ENCODE measurements around the gene KLHL26.

KLHL26 gene

GRCh38 chr19:18699403-18700054 is 62.7 kb downstream of the KLHL26 start:
- Histone ChIP-seq H3K4me3 (peak overlapping the region in 1 of 7 experiments; percentile 31), H3K27ac (peak overlapping the region in 14 of 21 experiments; percentile 30 to 90 (median 68))

DNA sequence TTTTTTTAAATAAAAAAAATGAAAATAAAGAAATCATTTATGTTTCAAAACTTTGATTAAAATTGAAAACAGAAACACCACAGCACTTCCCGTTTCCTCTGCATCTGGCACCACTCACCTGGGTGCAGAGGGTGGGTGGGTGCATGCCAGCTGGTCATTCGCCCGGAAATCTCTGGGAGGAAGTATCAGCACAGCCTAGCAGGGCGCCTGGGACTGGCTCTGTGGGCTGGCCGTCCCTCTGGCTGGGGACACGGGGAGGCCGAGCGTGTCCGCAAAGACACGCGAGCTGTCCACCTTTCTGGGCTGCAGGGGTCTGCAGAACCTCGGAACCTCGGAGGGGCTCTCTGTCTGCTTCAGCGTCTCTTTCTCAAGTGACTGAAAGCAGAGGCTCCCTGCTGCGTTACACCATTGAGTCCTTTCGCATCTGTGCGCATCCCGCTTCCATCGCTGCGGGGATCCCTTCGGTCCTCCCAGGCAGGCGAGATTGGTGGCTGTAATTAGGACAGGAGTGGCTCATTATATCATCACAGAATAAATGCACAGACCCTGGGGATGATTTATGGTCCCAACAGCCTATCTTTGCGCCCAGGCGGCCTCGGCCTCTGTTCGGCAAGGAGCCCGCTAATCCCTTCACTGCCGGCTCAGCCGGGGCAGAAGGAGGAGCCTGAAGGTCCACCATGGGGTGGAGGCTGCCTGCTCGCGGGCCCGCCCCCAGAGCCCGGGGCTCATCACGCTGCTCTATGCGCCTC is 63.8 kb downstream of the KLHL26 start:
- peak overlapping the region; percentile 9 to 36 (median 29) for H3K4me3 ChIP-seq
- H3K27ac ChIP-seq, result peak overlapping the region in 18 of 21 experiments; percentile 3 to 90 (median 66)

DNA sequence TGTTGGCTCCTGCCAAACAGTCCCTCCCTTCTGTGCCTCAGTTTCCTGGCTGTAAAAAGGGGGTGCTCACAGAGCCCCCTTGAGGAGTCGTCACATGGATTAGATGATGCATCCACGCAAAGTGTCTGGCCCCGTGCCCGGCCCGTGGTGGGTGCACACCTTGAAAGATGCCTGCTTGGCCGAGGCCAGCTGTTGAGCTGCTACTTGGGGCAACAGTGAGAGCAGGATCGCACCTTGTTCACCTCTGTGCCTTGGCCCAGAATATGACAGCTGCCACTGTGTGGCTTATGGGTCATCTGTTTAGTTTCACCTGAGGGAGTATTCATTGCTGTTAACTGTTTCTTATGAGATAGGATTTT is 64.4 kb downstream of the KLHL26 start:
- H3K4me3 ChIP-seq, result peak overlapping the region; percentile 9 to 36 (median 29)
- peak overlapping the region in 11 of 21 experiments; percentile 27 to 90 (median 70) for H3K27ac ChIP-seq

DNA sequence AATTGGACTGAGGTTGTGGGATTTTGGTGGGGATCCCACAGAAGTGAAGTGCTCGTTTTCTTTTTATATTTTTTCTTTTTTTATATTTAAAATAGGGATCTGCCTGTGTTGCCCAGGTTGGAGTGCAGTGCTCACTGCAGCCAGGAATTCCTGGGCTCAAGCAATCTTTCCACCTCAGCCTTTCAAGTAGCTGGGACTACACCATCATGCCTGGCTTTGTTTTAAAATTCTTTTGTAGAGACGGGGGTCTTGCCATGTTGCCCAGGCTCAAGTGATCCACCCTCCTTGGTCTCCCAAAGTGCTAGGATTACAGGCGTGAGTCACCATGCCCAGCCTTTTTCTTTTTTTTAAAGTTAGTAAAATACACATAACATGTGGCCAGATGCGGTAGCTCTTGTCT is 67.2 kb downstream of the KLHL26 start:
- no peak overlapping the region for H3K27ac ChIP-seq
- no peak overlapping the region for H3K4me3 ChIP-seq

DNA sequence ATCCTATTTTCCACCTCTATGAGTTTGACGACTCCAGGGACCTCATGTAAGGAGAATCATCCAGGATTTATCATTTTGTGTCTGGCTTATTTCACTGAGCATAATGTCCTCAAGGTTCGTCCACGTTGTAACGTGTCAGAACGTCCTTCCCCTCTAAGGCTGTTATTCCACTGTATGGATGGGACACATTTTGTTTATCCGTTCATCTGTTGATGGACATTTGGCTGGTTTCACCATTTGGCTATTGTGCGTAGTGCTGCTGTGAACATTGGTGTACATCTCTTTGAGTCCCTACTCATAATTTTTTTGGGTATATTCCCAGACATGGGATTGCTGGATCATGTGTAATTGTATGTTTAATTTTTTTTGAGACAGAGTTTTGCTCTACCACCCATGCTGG is 68.1 kb downstream of the KLHL26 start:
- Histone ChIP-seq H3K4me3 (no peak overlapping the region), H3K27ac (no peak overlapping the region)

- no peak overlapping the region for H3K4me3 ChIP-seq
- peak overlapping the region in 1 of 21 experiments; percentile 4 for H3K27ac ChIP-seq
These were observed 71.8 kb downstream of the KLHL26 start for GRCh38 chr19:18708452-18709231.

GRCh38 chr19:18709546-18709945 is 72.7 kb downstream of the KLHL26 start:
- H3K27ac ChIP-seq, result no peak overlapping the region
- no peak overlapping the region for H3K4me3 ChIP-seq

DNA sequence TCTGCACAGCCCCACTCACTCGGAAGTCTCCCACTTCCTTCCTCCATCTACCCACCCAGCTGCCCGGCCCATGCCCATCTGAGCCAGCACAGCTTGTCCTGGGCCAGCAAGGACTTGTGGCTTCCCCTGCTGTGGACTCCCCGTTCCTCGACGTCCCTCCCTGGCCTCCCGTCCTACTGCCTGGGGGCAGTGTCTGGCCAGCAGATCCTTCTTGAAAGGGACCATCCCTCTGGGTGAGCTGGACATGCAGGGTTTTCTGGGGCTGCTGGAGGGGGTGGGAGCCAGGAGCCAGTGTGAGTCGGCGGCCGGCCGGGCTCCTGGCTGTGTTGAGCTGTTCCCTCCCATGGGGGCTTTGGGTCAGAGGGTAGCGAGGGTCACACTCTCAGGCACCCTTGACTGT is 73.4 kb downstream of the KLHL26 start:
- Histone ChIP-seq H3K4me3 (no peak overlapping the region), H3K27ac (no peak overlapping the region)

- Histone ChIP-seq H3K27ac (peak overlapping the region in 2 of 21 experiments; percentile 2 to 32), H3K4me3 (no peak overlapping the region)
These were observed 74.3 kb downstream of the KLHL26 start for GRCh38 chr19:18710996-18711751.

DNA sequence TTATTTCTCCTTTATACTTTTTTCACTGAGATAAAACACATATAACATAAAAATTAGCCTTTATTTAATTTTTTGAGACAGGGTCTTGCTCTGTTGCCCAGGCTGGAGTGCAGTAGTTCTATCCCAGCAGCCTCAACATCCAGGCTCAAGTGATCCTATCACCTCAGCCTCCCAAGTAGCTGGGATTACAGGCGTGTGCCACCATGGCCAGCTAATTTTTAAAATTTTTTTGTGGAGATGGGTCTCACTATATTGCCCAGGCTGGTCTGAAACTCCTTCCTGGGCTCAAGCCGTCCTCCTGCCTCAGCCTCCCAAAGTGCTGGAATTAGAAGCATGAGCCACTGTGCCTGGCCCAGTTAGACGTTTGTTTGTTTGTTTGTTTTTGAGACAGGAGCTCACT is 75.1 kb downstream of the KLHL26 start:
- H3K4me3 ChIP-seq, result no peak overlapping the region
- peak overlapping the region in 1 of 21 experiments; percentile 32 for H3K27ac ChIP-seq

- no peak overlapping the region for H3K4me3 ChIP-seq
These were observed 76.2 kb downstream of the KLHL26 start for GRCh38 chr19:18712981-18713380.

GRCh38 chr19:18713550-18714117 is 76.8 kb downstream of the KLHL26 start:
- no peak overlapping the region for H3K27ac ChIP-seq
- no peak overlapping the region for H3K4me3 ChIP-seq

More at GRCh38 chr19:18712981-18713380, 76.2 kb downstream of the KLHL26 start:
- H3K27ac ChIP-seq, result no peak overlapping the region

- no peak overlapping the region for H3K27ac ChIP-seq
- H3K4me3 ChIP-seq, result no peak overlapping the region
These were observed 78.6 kb downstream of the KLHL26 start for GRCh38 chr19:18715416-18715815.

- H3K27ac ChIP-seq, result no peak overlapping the region
- H3K4me3 ChIP-seq, result no peak overlapping the region
These were observed 80.0 kb downstream of the KLHL26 start for GRCh38 chr19:18716857-18717256.

GRCh38 chr19:18717601-18718000 is 80.8 kb downstream of the KLHL26 start:
- Histone ChIP-seq H3K27ac (no peak overlapping the region), H3K4me3 (no peak overlapping the region)

DNA sequence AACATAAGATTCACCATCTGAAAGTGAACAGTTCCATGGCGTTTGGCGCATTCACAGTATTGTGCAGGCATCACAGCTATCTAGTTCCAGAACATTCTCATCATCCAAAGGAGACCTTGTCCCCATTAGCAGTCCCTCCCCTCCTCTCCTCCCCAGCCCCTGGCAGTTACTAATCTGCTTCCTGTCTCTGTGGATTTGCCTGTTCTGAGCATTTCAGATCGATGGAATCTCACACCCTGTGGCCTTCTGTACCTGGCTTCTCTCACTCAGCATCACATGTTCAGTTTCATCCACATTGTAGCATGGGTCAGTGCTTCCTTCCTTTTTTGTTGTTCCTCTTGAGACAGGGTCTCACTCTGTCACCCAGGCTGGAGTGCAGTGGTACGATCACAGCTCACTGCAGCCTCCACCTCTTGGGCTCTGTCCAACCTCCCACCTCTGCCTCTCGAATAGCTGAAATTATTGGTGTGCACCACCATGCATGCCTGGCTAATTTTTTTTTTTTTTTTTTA is 81.2 kb downstream of the KLHL26 start:
- H3K27ac ChIP-seq, result no peak overlapping the region
- no peak overlapping the region for H3K4me3 ChIP-seq

- no peak overlapping the region for H3K27ac ChIP-seq
- no peak overlapping the region for H3K4me3 ChIP-seq
These were observed 82.1 kb downstream of the KLHL26 start for GRCh38 chr19:18718846-18719458.

DNA sequence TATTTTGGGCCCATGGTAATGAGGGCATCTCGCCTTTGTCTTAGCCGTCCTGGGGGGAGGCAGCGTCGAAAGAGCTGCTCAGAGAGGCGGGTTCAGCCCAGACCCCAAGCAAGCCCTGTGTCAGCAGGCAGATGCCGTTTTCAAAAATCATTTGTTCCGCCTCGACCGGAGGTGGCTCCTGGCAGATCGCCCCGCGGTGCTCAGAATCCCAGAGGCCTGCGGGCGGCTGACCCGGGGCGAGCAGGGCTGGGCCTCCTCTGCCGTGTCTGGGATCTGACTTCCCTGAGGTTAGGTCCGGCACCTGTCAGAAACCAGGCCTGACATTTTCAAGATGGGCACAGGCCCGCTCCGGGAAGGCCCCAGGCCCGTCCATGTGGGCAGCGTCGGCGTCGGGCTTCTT is 82.7 kb downstream of the KLHL26 start:
- H3K4me3 ChIP-seq, result no peak overlapping the region
- no peak overlapping the region for H3K27ac ChIP-seq
